Ishikawa (cell line): ENCODE results near the gene PCNX3.

Experiments
- CEBPB ChIP-seq: IDR thresholded peaks from 2 replicates; pipeline ENCODE4 v1.6.1; 2012
- CREB1 ChIP-seq: IDR thresholded peaks from 2 replicates; pipeline ENCODE4 v1.6.1; 2012; ENCODE audit warnings: low read depth
- EGR1 ChIP-seq: IDR thresholded peaks from 2 replicates; pipeline ENCODE4 v1.6.1; 2012
- EP300 ChIP-seq: IDR thresholded peaks from 2 replicates; pipeline ENCODE4 v1.6.1; 2012; ENCODE audit warnings: borderline replicate concordance
- FOXM1 ChIP-seq: IDR thresholded peaks from 2 replicates; pipeline ENCODE4 v1.6.1; 2012; ENCODE audit warnings: low read depth, borderline replicate concordance
- NFIC ChIP-seq: IDR thresholded peaks from 2 replicates; pipeline ENCODE4 v1.6.1; 2012
- RAD21 ChIP-seq: IDR thresholded peaks from 2 replicates; pipeline ENCODE4 v1.6.1; 2012; ENCODE audit warnings: low read depth
- TAF1 ChIP-seq: IDR thresholded peaks from 2 replicates; pipeline ENCODE4 v1.6.1; 2012; ENCODE audit warnings: low read depth, mild to moderate bottlenecking
- TCF12 ChIP-seq: IDR thresholded peaks from 2 replicates; pipeline ENCODE4 v1.6.1; 2012; ENCODE audit warnings: low read depth
- TEAD4 ChIP-seq: IDR thresholded peaks from 2 replicates; pipeline ENCODE4 v1.6.1; 2012
- YY1 ChIP-seq: IDR thresholded peaks from 2 replicates; pipeline ENCODE4 v1.6.1; 2012; ENCODE audit warnings: low read depth
- ZBTB7A ChIP-seq: IDR thresholded peaks from 2 replicates; pipeline ENCODE4 v1.6.1; 2012; ENCODE audit warnings: low read depth
- TF ChIP-seq, protein P1 (sequence below): IDR thresholded peaks from 2 replicates; pipeline ENCODE4 v1.6.1; 2012
- TF ChIP-seq, protein P2 (sequence below): IDR thresholded peaks from 2 replicates; pipeline ENCODE4 v1.6.1; 2012; ENCODE audit warnings: low read depth, mild to moderate bottlenecking
- TF ChIP-seq, protein P3 (sequence below): IDR thresholded peaks from 2 replicates; pipeline ENCODE4 v1.6.1; 2012

The PCNX3 gene

GRCh38 chr11:65636108-65637031 lies 20.8 kb downstream of the PCNX3 start:
- TF ChIP-seq, protein P1, sequence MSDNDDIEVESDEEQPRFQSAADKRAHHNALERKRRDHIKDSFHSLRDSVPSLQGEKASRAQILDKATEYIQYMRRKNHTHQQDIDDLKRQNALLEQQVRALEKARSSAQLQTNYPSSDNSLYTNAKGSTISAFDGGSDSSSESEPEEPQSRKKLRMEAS: no peak
- TF ChIP-seq, protein P2, sequence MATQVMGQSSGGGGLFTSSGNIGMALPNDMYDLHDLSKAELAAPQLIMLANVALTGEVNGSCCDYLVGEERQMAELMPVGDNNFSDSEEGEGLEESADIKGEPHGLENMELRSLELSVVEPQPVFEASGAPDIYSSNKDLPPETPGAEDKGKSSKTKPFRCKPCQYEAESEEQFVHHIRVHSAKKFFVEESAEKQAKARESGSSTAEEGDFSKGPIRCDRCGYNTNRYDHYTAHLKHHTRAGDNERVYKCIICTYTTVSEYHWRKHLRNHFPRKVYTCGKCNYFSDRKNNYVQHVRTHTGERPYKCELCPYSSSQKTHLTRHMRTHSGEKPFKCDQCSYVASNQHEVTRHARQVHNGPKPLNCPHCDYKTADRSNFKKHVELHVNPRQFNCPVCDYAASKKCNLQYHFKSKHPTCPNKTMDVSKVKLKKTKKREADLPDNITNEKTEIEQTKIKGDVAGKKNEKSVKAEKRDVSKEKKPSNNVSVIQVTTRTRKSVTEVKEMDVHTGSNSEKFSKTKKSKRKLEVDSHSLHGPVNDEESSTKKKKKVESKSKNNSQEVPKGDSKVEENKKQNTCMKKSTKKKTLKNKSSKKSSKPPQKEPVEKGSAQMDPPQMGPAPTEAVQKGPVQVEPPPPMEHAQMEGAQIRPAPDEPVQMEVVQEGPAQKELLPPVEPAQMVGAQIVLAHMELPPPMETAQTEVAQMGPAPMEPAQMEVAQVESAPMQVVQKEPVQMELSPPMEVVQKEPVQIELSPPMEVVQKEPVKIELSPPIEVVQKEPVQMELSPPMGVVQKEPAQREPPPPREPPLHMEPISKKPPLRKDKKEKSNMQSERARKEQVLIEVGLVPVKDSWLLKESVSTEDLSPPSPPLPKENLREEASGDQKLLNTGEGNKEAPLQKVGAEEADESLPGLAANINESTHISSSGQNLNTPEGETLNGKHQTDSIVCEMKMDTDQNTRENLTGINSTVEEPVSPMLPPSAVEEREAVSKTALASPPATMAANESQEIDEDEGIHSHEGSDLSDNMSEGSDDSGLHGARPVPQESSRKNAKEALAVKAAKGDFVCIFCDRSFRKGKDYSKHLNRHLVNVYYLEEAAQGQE: no peak

GRCh38 chr11:65637032-65637557 lies 21.5 kb downstream of the PCNX3 start:
- TF ChIP-seq EGR1 (no peak), TEAD4 (no peak), TAF1 (no peak), TCF12 (no peak), CEBPB (no peak), RAD21 (no peak)
- TF ChIP-seq, protein P2: no peak
- TF ChIP-seq, protein P3, sequence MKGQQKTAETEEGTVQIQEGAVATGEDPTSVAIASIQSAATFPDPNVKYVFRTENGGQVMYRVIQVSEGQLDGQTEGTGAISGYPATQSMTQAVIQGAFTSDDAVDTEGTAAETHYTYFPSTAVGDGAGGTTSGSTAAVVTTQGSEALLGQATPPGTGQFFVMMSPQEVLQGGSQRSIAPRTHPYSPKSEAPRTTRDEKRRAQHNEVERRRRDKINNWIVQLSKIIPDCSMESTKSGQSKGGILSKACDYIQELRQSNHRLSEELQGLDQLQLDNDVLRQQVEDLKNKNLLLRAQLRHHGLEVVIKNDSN: no peak

DNA sequence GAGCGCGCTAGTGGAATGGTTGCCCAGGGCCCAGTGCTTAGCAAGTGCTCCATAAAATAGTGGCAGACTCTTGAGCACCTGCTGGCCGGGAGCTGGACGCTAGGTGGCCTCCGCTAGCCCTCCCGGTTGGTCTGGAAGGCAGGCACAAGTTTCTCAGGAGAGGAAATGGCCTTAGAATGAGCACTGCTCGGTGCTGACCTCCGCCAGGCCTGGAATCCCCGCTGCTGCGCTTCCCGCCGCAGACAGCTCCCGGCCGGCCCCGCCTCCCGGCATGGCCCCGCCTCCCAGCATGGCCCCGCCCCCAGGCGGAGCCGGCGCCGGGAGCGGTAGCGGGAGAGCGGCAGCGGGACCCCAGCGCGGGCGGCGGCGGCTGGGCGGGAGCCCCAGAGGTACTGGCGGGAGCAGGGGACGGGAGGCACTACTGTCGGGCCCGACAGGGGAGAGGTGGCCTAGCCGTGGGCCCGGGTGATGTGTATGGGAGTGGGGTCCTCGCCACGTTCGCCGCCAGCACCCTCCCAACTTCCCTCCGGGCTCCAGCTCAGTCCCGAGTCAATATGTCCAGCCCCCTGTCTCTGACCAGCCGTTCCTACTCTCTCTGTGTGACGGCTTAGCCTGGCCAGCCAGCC lies 22.3 kb downstream of the PCNX3 start, which contains the start of gene SIPA1:
SIPA1 (plus strand) TSS at position 308 of the 626 bp plus-strand sequence. CDS start 2,821 bp downstream, outside the sequence.
- TF ChIP-seq EP300 (no peak), CEBPB (no peak), TCF12 (no peak; the same call in 1 of the 2 replicates), RAD21 (peak; percentile 52), TAF1 (0 out of 2 replicates have a peak, but pooled peaks have one; percentile 44), FOXM1 (no peak), NFIC (no peak), CREB1 (no peak), EGR1 (no peak), TEAD4 (peak; percentile 16; the same call in 1 of the 2 replicates), YY1 (no peak), ZBTB7A (no peak)
- TF ChIP-seq, protein P3: no peak
- TF ChIP-seq, protein P2: no peak
- TF ChIP-seq, protein P1: peak; percentile 46; the same call in 1 of the 2 replicates
